ENCODE results near the gene IRF5. TPM values are rescaled to one million over a fixed set of nuclear protein-coding genes. Genes with fewer than 3 reads are reported as not detected.

Gene IRF5
- total RNA-seq, 1 donor from 2014 or later: not detected

- H3K27ac Mint-ChIP-seq (ENCODE audit: unreplicated experiment): no peak overlapping the region
- no peak for DNase-seq (ENCODE audit: low read depth, low spot score)
- H3K27me3 Mint-ChIP-seq (ENCODE audit: low read depth): peaks cover 12% of the 10 kb centered on the region
- H3K9me3 Mint-ChIP-seq: no peaks in the 10 kb centered on the region
- no peaks in the 10 kb centered on the region for H3K4me1 Mint-ChIP-seq
- no peak for TF ChIP-seq CTCF (conservative IDR thresholded peaks at IDR 0.05)
- no peaks in the 10 kb centered on the region for H3K36me3 Mint-ChIP-seq (ENCODE audit: low read depth)
- no peak overlapping the region for H3K4me3 Mint-ChIP-seq
These were observed 46.4 kb upstream of the IRF5 start for GRCh38 chr7:128891110-128891941.

GRCh38 chr7:128891942-128892269 lies 45.8 kb upstream of the IRF5 start:
- no peaks in the 10 kb centered on the region for H3K9me3 Mint-ChIP-seq
- H3K4me1 Mint-ChIP-seq: no peaks in the 10 kb centered on the region
- peaks cover 14% of the 10 kb centered on the region for H3K27me3 Mint-ChIP-seq (ENCODE audit: low read depth)
- no peak overlapping the region for H3K27ac Mint-ChIP-seq (ENCODE audit: unreplicated experiment)
- no peak for TF ChIP-seq CTCF (conservative IDR thresholded peaks at IDR 0.05)
- no peak for DNase-seq (ENCODE audit: low read depth, low spot score)
- no peak overlapping the region for H3K4me3 Mint-ChIP-seq
- no peaks in the 10 kb centered on the region for H3K36me3 Mint-ChIP-seq (ENCODE audit: low read depth)

DNA sequence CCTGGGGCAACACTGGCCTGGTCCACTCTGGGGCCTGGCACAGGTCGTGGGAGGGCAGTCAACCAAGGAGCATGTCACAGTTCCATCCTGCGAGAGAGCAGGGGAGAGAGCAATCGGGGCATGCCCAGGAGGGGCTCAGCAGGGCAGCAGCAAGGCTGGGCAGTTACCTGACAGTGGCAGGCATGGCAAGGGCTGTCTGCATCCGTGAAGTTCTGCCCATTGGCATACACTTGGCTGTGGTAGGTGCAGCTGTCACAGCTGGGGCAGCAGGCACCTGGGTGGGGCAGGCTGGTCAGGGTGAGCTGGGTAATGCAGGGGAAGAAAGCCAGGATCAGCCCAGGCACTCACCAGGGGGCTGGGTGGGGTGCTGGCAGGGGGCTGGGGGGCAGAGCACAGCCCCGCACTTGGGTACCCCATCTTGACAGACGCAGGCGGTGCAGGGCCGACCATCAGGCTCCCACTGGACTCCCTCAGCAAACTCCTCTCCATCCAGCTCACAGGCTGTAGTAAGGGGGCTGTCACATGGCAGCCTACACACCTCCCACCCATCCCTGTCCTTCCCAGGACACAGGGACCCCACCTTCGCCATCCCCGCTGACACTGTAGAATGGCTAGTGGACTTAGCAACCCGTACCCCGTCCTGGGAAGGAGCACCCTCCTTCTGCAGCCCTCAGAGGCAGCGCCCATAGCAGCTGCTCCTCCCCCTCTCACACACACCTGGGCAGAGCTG lies 45.0 kb upstream of the IRF5 start:
- TF ChIP-seq CTCF (conservative IDR thresholded peaks at IDR 0.05): no peak
- Mint-ChIP-seq H3K36me3 (ENCODE audit: low read depth) (no peaks in the 10 kb centered on the region), H3K27me3 (ENCODE audit: low read depth) (peaks cover 15% of the 10 kb centered on the region), H3K4me3 (no peak overlapping the region), H3K9me3 (no peaks in the 10 kb centered on the region), H3K4me1 (no peaks in the 10 kb centered on the region), H3K27ac (ENCODE audit: unreplicated experiment) (no peak overlapping the region)
- no peak for DNase-seq (ENCODE audit: low read depth, low spot score)

DNA sequence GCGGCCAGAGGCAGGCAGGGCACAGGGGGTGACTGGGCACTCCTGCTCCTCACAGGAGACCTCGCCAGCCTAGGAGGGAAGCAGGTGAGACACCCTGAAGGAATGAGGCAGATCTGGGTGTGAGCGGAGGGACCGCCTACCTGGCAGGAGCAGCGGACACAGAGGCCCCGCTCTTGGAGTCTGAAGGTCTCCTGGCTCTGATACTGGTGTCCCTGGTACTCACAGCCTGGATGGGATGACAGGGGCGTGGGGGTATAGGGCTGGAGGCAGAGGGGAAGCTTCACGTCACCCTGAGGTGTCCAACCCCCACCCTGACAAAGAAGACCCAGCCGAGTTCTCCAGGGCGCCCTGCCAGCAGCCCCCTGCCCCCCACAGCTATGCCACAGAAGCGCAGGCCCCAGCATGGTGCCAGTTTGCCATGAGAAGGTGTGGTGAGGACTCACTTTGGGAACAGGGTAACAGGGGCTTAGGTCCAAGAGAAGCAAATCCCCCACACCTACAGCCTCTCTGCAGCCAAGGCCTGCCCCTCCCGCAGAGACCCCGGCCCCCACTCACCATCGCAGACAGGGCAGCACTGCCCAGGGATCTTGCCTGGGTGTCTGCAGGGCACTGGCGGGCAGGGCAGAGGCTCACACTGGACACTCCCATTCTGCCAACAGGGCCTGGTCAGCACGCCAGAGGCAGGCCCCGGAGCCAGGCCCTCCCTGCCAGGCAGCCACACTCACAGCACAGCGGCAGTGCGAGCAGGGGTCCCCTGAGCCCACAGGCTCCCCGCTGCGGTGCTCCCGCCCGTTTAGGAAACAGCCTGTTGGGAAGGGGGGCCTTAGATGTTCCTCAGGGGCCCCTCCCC lies 44.3 kb upstream of the IRF5 start:
- Mint-ChIP-seq H3K27ac (ENCODE audit: unreplicated experiment) (no peak overlapping the region), H3K4me1 (no peaks in the 10 kb centered on the region), H3K36me3 (ENCODE audit: low read depth) (peaks cover 2% of the 10 kb centered on the region), H3K27me3 (ENCODE audit: low read depth) (peaks cover 17% of the 10 kb centered on the region), H3K4me3 (no peak overlapping the region), H3K9me3 (peaks cover 3% of the 10 kb centered on the region)
- no peak for TF ChIP-seq CTCF (conservative IDR thresholded peaks at IDR 0.05)
- no peak for DNase-seq (ENCODE audit: low read depth, low spot score)

- Mint-ChIP-seq H3K4me3 (no peak overlapping the region), H3K36me3 (ENCODE audit: low read depth) (peaks cover 3% of the 10 kb centered on the region), H3K27ac (ENCODE audit: unreplicated experiment) (no peak overlapping the region), H3K9me3 (peaks cover 4% of the 10 kb centered on the region), H3K4me1 (no peaks in the 10 kb centered on the region), H3K27me3 (ENCODE audit: low read depth) (peaks cover 18% of the 10 kb centered on the region)
- TF ChIP-seq CTCF (conservative IDR thresholded peaks at IDR 0.05): no peak
- DNase-seq (ENCODE audit: low read depth, low spot score): no peak
These were observed 43.7 kb upstream of the IRF5 start for GRCh38 chr7:128894101-128894440.
